GM12878 (cell line): ENCODE data around the gene RABL2B. TPM values are rescaled to one million over a fixed set of nuclear protein-coding genes. Genes with fewer than 3 reads are reported as not detected.

Source experiments
- ATAC-seq: fragments of 200-7000 bp; cut with Tn5 transposase; 3 replicates; pipeline ENCODE4 v1.9.1; 2020; ENCODE audit warnings: mild to moderate bottlenecking, moderate library complexity
- BruUV-seq: library from RNA; stranded (reverse); fragments of 400-500 nt; replicated peaks from 2 replicates; lab custom pipeline; 2021; lab: Mats Ljungman, UMichigan
- CTCF ChIA-PET: fragments of 300-600 bp; sonication (Branson Sonifier 250); formaldehyde crosslinking; extraction: SDS; loops from one replicate; lab custom pipeline; 2021; ENCODE audit warnings: inconsistent platforms; lab: Yijun Ruan, JAX
- POLR2A ChIA-PET: fragments of 350-600 bp; formaldehyde crosslinking; extraction: SDS; loops from one replicate; lab custom pipeline; 2021; ENCODE audit warnings: inconsistent platforms; lab: Charles Lee
- RAD21 ChIA-PET: fragments of 300-600 bp; sonication (Branson Sonifier 250); formaldehyde crosslinking; loops from one replicate; lab custom pipeline; 2023; ENCODE audit warnings: antibody characterized with exemption; ENCODE audit not compliant: unreplicated experiment; lab: Charles Lee
- SMC1A ChIA-PET: fragments of 300-600 bp; sonication (Branson Sonifier 250); formaldehyde crosslinking; loops from one replicate; lab custom pipeline; 2023; ENCODE audit not compliant: unreplicated experiment, uncharacterized antibody; lab: Charles Lee
- DNase-seq: peaks from one replicate; pipeline ENCODE4 v3.0.0-alpha.2; 2011; ENCODE audit warnings: low read depth, low spot score
- FAIRE-seq: peaks from 3 replicates; lab custom pipeline; 2011; peaks lifted over from hg19 to GRCh38; lab: Jason Lieb, UNC
- H2AFZ ChIP-seq: 2 replicates; pipeline ENCODE4 v1.6.0; 2011; ENCODE audit warnings: low read depth, low read length, control low read depth; ENCODE audit not compliant: control insufficient read depth
- H3K27ac ChIP-seq: 2 replicates; pipeline ENCODE4 v1.5.1; 2011; ENCODE audit warnings: control low read depth; ENCODE audit not compliant: control insufficient read depth, insufficient read depth
- H3K27me3 ChIP-seq, 2 experiments: replicated peaks in 1 of 2; 2 replicates each; pipeline versions ENCODE4 v1.6.0 to v1.6.1; 2011; ENCODE audit warnings: low read length in 1 of 2; ENCODE audit not compliant: control insufficient read depth in 2 of 2, insufficient read depth in 2 of 2
- H3K36me3 ChIP-seq, 2 experiments: 2 replicates each; pipeline ENCODE4 v1.5.1; 2011; ENCODE audit warnings: low read length in 1 of 2; ENCODE audit not compliant: control insufficient read depth in 2 of 2, insufficient read depth in 2 of 2
- H3K4me1 ChIP-seq: 2 replicates; pipeline ENCODE4 v1.6.1; 2011; ENCODE audit warnings: mild to moderate bottlenecking, low read length, moderate library complexity, mixed read lengths; ENCODE audit not compliant: control insufficient read depth, insufficient read depth
- H3K4me2 ChIP-seq: 2 replicates; pipeline ENCODE4 v1.6.0; 2011; ENCODE audit warnings: control low read depth; ENCODE audit not compliant: control insufficient read depth, insufficient read depth
- H3K4me3 ChIP-seq: fragments of 200-600 bp; sonication (generic); 2 replicates; pipeline ENCODE4 v1.5.1; 2016
- H3K79me2 ChIP-seq: 2 replicates; pipeline ENCODE4 v1.6.0; 2011; ENCODE audit warnings: low read length; ENCODE audit not compliant: control insufficient read depth, insufficient read depth
- H3K9ac ChIP-seq: 2 replicates; pipeline ENCODE4 v1.8.0; 2011; ENCODE audit warnings: low read length, control low read depth, mixed read lengths; ENCODE audit not compliant: control insufficient read depth, insufficient read depth
- H3K9me3 ChIP-seq: replicated peaks from 3 replicates; pipeline ENCODE4 v1.5.1; 2011; ENCODE audit warnings: mild to moderate bottlenecking, low read length; ENCODE audit not compliant: control insufficient read depth, insufficient read depth
- H4K20me1 ChIP-seq: 2 replicates; pipeline ENCODE4 v1.6.0; 2011; ENCODE audit not compliant: control insufficient read depth, insufficient read depth
- CEBPB ChIP-seq, 2 experiments: fragments of 150-350 bp in 1 of 2; IDR thresholded peaks; 2 replicates each; pipeline ENCODE4 v1.6.1; 2012 to 2014; ENCODE audit warnings: low read depth in 2 of 2, low read length in 2 of 2, borderline replicate concordance in 1 of 2, inconsistent platforms in 1 of 2
- GATAD2B ChIP-seq: fragments of 450-650 bp; conservative IDR thresholded peaks from 2 replicates; pipeline ENCODE4 v1.6.1; 2017; ENCODE audit warnings: low read depth, mild to moderate bottlenecking, moderate library complexity
- HDAC6 ChIP-seq: fragments of 200-600 bp; sonication (generic); IDR thresholded peaks from one replicate; pipeline ENCODE4 v1.8.0; 2017; ENCODE audit warnings: antibody characterized with exemption; ENCODE audit not compliant: unreplicated experiment
- IKZF2 ChIP-seq, 2 experiments: fragments of 450-650 bp; IDR thresholded peaks; 2 replicates each; pipeline ENCODE4 v1.6.1; 2017; ENCODE audit warnings: mild to moderate bottlenecking in 2 of 2, moderate library complexity in 2 of 2
- MYB ChIP-seq: fragments of 150-350 bp; IDR thresholded peaks from 2 replicates; pipeline ENCODE4 v1.6.1; 2014; ENCODE audit warnings: mild to moderate bottlenecking, low read depth, low read length, borderline replicate concordance
- NRF1 ChIP-seq: conservative IDR thresholded peaks from 2 replicates; pipeline ENCODE4 v1.6.1; 2011; ENCODE audit warnings: mild to moderate bottlenecking, low read depth, low read length, improper control_type of control experiment
- RAD21 ChIP-seq: IDR thresholded peaks from 2 replicates; pipeline ENCODE4 v1.6.1; 2011; ENCODE audit warnings: mild to moderate bottlenecking, low read depth, low read length, moderate library complexity; ENCODE audit not compliant: insufficient read depth
- RCOR1 ChIP-seq: conservative IDR thresholded peaks from 2 replicates; pipeline ENCODE4 v1.6.1; 2012; ENCODE audit warnings: low read depth, low read length, improper control_type of control experiment
- RELA ChIP-seq: fragments of 450-650 bp; IDR thresholded peaks from 2 replicates; pipeline ENCODE4 v1.8.0; 2014; ENCODE audit warnings: borderline replicate concordance; ENCODE audit not compliant: partially characterized antibody
- ZNF207 ChIP-seq: fragments of 450-650 bp; IDR thresholded peaks from 2 replicates; pipeline ENCODE4 v1.6.1; 2014; ENCODE audit warnings: antibody characterized with exemption, mild to moderate bottlenecking, borderline replicate concordance
- ZNF622 ChIP-seq: fragments of 450-650 bp; IDR thresholded peaks from 2 replicates; pipeline ENCODE4 v1.6.1; 2017; ENCODE audit warnings: mild to moderate bottlenecking, inconsistent platforms
- WGBS: methylation state at CpG from one replicate; pipeline ENCODE4 v1.1.6; 2016; ENCODE audit warnings: low lambda C conversion rate; ENCODE audit not compliant: insufficient replicate concordance, insufficient coverage; ENCODE audit errors: missing lambda C conversion rate; 5-methylcytosine and 5-hydroxymethylcytosine counted together
- in situ Hi-C: fragments of 300-500 bp; cut with MboI; formaldehyde crosslinking; loops from 9 replicates; pipeline ENCODE4 v1.14.3; 2018; ENCODE audit warnings: mixed read lengths
- intact Hi-C: fragments of 100-400 bp; cut with micrococcal nuclease; formaldehyde crosslinking; loops from one replicate; pipeline ENCODE4 v1.14.2; 2022; ENCODE audit not compliant: unreplicated experiment
- polyA plus RNA-seq, 11 experiments: library from polyadenylated mRNA; depleted of rRNA in 4 of 11; unstranded in 6 of 11; stranded (reverse) in 5 of 11; fragments of >200 nt; fragmentation: Nextera tagmentation in 4 of 11; fragmentation: Illumina TruSeq in 1 of 11; extraction: Ambion mirVana in 4 of 11; extraction: Trizol in 1 of 11; gene quantifications; 1 replicate in 1 of 11; 2 replicates in 10 of 11; pipeline versions ENCODE4 v1.2.1 to v1.2.3, GENCODE V29; 2011 to 2016; ENCODE audit warnings: inconsistent platforms in 2 of 11, missing spikeins in 2 of 11, low read depth in 1 of 11
- total RNA-seq, 4 experiments: library from RNA; depleted of rRNA in 3 of 4; stranded (reverse); fragments of >200 nt in 3 of 4; fragmentation: Illumina TruSeq in 1 of 4; extraction: Trizol in 1 of 4; gene quantifications; 2 replicates each; pipeline versions ENCODE4 v1.2.1 to v1.2.3, GENCODE V29; 2013 to 2021
- TF ChIP-seq, protein P1 (sequence below): fragments of 450-650 bp; IDR thresholded peaks from 2 replicates; pipeline ENCODE4 v1.6.1; 2018; ENCODE audit warnings: borderline replicate concordance, mild to moderate bottlenecking; ENCODE audit not compliant: partially characterized antibody
- TF ChIP-seq, protein P2 (sequence below): fragments of 450-650 bp; IDR thresholded peaks from 2 replicates; pipeline ENCODE4 v1.6.1; 2017; ENCODE audit warnings: mild to moderate bottlenecking
- TF ChIP-seq, protein P3 (sequence below): IDR thresholded peaks from 2 replicates; pipeline ENCODE4 v1.6.1; 2012; ENCODE audit warnings: mild to moderate bottlenecking, low read depth, low read length

RABL2B gene
- total and polyA plus RNA-seq, 10 of the 15 experiments (the other 5 are each of a cell fraction or from before 2014, with no cell fraction given) = 3.1 to 27.4 (median 14.4) TPM

DNA sequence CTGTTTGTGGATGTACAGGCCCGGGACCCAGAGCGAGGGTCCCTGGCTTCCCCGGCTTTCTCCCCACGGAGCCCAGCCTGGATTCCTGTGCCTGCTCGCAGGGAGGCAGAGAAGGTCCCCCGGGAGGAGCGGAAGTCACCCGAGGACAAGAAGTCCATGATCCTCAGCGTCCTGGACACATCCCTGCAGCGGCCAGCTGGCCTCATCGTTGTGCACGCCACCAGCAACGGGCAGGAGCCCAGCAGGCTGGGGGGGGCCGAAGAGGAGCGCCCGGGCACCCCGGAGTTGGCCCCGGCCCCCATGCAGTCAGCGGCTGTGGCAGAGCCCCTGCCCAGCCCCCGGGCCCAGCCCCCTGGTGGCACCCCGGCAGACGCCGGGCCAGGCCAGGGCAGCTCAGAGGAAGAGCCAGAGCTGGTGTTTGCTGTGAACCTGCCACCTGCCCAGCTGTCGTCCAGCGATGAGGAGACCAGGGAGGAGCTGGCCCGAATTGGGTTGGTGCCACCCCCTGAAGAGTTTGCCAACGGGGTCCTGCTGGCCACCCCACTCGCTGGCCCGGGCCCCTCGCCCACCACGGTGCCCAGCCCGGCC, 62.1 kb downstream of the RABL2B start:
- no peaks in the 10 kb centered on the region for H3K79me2 ChIP-seq
- H3K9ac ChIP-seq = no peak overlapping the region
- ChIA-PET RAD21 (no interaction called here), CTCF (no interaction called here), POLR2A (no interaction called here), SMC1A (no interaction called here)
- H3K4me2 ChIP-seq = no peak overlapping the region
- intact Hi-C loops (no loop called here), in situ Hi-C loops (no loop called here)
- H2AFZ ChIP-seq = no peak overlapping the region
- H3K36me3 ChIP-seq = no peaks in the 10 kb centered on the region
- WGBS = 45% methylated on average over 22 of the region's 32 CpGs
- FAIRE-seq = no peak
- H3K27me3 ChIP-seq = peaks cover 0 to 3% of the 10 kb centered on the region in 2 experiments; a peak in 2 of 4 replicates
- no peaks in the 10 kb centered on the region; the same call in 2 of the 3 replicates for H3K9me3 ChIP-seq
- H3K4me3 ChIP-seq = no peak overlapping the region
- no peaks in the 10 kb centered on the region; the same call in 1 of the 2 replicates for H4K20me1 ChIP-seq
- no peak overlapping the region for H3K27ac ChIP-seq
- no TSS peak for BruUV-seq
- no peak for DNase-seq
- ATAC-seq = no peak
- no peaks in the 10 kb centered on the region for H3K4me1 ChIP-seq
- TF ChIP-seq RELA (no peak), ZNF622 (no peak), ZNF207 (no peak), MYB (no peak), CEBPB (IDR thresholded peaks at IDR 0.05; ENCODE audit: borderline replicate concordance in 1 of 2, low read depth in 2 of 2, low read length in 2 of 2) (no peak), RAD21 (no peak), HDAC6 (no peak), NRF1 (no peak), RCOR1 (no peak), GATAD2B (no peak), IKZF2 (IDR thresholded peaks at IDR 0.05) (no peak)
- TF ChIP-seq, protein P1, sequence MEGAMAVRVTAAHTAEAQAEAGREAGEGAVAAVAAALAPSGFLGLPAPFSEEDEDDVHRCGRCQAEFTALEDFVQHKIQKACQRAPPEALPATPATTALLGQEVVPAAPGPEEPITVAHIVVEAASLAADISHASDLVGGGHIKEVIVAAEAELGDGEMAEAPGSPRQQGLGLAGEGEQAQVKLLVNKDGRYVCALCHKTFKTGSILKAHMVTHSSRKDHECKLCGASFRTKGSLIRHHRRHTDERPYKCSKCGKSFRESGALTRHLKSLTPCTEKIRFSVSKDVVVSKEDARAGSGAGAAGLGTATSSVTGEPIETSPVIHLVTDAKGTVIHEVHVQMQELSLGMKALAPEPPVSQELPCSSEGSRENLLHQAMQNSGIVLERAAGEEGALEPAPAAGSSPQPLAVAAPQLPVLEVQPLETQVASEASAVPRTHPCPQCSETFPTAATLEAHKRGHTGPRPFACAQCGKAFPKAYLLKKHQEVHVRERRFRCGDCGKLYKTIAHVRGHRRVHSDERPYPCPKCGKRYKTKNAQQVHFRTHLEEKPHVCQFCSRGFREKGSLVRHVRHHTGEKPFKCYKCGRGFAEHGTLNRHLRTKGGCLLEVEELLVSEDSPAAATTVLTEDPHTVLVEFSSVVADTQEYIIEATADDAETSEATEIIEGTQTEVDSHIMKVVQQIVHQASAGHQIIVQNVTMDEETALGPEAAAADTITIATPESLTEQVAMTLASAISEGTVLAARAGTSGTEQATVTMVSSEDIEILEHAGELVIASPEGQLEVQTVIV = no peak
- TF ChIP-seq, protein P2, sequence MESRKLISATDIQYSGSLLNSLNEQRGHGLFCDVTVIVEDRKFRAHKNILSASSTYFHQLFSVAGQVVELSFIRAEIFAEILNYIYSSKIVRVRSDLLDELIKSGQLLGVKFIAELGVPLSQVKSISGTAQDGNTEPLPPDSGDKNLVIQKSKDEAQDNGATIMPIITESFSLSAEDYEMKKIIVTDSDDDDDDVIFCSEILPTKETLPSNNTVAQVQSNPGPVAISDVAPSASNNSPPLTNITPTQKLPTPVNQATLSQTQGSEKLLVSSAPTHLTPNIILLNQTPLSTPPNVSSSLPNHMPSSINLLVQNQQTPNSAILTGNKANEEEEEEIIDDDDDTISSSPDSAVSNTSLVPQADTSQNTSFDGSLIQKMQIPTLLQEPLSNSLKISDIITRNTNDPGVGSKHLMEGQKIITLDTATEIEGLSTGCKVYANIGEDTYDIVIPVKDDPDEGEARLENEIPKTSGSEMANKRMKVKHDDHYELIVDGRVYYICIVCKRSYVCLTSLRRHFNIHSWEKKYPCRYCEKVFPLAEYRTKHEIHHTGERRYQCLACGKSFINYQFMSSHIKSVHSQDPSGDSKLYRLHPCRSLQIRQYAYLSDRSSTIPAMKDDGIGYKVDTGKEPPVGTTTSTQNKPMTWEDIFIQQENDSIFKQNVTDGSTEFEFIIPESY = no peak
- TF ChIP-seq, protein P3, sequence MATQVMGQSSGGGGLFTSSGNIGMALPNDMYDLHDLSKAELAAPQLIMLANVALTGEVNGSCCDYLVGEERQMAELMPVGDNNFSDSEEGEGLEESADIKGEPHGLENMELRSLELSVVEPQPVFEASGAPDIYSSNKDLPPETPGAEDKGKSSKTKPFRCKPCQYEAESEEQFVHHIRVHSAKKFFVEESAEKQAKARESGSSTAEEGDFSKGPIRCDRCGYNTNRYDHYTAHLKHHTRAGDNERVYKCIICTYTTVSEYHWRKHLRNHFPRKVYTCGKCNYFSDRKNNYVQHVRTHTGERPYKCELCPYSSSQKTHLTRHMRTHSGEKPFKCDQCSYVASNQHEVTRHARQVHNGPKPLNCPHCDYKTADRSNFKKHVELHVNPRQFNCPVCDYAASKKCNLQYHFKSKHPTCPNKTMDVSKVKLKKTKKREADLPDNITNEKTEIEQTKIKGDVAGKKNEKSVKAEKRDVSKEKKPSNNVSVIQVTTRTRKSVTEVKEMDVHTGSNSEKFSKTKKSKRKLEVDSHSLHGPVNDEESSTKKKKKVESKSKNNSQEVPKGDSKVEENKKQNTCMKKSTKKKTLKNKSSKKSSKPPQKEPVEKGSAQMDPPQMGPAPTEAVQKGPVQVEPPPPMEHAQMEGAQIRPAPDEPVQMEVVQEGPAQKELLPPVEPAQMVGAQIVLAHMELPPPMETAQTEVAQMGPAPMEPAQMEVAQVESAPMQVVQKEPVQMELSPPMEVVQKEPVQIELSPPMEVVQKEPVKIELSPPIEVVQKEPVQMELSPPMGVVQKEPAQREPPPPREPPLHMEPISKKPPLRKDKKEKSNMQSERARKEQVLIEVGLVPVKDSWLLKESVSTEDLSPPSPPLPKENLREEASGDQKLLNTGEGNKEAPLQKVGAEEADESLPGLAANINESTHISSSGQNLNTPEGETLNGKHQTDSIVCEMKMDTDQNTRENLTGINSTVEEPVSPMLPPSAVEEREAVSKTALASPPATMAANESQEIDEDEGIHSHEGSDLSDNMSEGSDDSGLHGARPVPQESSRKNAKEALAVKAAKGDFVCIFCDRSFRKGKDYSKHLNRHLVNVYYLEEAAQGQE = no peak
